M059J (cell line): ENCODE results near the gene CMTM4. TPM values are rescaled to one million over a fixed set of nuclear protein-coding genes. Genes with fewer than 3 reads are reported as not detected.

Experiments
- DNase-seq: peaks from one replicate; pipeline ENCODE4 v3.0.0-alpha.2; 2012; ENCODE audit warnings: low read depth
- total RNA-seq: library from RNA; depleted of rRNA; stranded (reverse); fragments of >200 nt; shearing (Covaris generic); gene quantifications from 2 replicates; pipeline ENCODE4 v1.2.3, GENCODE V29; 2014; rRNA removed

Gene CMTM4
- total RNA-seq: 15.2 and 18.4 TPM in 2 replicates

DNA sequence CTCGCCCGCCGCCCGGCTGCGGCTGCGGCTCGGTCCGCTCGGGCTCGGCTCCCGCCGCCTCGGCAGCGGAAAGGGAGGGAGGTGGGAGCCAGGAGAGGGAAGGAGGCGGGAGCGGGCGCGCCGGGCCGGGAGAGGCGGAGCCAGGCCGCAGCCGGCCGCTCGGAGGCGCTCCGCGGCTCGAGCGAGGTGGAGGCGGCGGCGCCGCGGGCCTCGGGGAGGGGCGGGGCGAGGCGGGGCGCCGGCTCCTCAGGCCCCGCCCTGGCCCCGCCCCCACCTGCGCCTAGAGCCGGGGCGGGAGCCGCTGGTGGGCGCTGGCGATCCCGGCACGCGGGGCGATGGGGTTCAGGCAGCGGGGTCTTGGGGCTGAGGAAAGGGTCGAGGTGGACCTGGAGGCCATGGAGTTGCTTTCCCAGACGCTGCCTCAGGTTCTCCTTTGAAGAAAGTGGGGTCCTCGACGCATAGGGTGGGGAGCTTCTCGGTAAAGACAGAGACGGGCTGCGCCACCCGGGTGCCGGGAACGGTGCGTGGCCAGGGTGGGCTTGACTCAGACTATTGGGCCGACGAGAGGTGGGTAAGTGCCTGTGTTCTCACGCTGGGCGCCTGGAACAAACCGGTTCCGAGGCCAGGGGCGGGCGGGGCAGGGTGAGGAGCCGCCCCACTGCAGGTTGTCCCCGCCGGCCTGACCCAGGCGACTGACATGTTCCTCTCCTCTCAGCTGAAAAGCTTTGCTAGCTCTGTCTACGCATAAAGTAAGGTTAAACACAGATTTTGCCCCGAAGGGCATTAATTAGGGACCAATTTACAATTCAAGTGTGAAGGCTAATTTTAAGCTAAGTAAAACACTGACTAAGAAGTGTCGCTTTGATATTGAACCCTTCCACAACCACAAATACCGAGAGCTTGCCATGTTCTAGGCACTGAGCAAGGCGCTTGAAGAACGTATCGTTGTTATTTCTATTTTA is at the start of gene CMTM4:
CMTM4 (minus strand) TSS at position 75 of the 962 bp plus-strand sequence. CDS start 218 bp downstream, outside the sequence.
- peak; percentile 83 for DNase-seq

DNA sequence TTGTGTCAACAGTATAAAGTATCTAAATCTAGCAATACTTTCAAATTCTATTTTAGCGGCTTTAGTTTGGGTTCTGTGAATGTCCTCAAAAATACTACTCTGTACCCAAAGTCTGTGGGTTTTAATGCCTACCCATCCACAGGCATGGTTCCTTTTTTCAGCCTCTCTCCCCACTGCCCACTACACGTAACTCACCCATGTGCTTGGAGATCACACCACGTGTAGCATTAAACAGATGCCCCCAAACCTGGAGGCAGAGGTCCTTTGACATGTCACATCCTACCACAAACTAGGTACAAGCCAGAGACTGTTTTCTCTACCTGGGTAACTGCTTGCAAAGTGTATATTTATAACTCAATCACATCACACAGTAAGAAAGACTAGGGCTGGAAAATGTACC is 49.5 kb upstream of the CMTM4 start:
- no peak for DNase-seq

DNA sequence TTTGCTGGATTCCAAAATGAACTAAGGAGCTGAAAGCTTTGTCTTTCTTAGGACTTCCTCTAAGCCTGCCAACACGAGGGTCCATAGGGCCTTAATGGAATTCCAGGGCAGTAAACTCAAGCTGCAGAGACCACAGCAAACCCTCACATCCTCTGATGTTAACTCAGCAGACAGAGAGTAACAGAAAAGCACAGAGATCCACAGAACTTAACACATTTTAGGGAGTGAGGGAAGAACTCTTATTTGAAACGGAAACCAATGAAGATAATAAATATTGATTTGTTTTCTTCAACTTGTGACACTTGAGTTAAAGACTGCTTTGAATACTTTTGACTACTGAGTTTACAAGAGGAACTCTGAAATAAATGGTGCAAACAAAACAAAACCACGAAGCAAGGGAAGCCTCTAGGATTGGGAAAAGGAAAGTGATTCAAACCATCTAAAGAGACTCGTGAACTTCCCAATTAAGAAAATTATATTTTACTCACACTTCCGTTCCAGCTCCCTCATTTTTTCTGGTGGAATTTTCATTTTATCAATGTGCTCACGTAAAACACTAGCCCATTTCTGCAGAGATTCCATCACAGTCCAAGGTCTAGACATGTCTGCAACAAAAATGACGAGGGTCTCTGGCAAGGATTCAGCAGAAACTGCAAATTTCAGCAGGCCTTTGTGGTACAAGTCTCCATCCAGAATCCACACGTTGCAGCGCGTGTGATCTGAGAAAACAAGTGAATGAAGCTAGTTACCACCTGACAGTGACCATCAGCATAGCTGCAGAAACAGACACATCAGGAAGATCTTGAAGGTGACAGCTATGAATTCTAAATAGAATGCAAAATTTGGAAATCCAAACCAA is 45.6 kb upstream of the CMTM4 start:
- DNase-seq: peak; percentile 35

DNA sequence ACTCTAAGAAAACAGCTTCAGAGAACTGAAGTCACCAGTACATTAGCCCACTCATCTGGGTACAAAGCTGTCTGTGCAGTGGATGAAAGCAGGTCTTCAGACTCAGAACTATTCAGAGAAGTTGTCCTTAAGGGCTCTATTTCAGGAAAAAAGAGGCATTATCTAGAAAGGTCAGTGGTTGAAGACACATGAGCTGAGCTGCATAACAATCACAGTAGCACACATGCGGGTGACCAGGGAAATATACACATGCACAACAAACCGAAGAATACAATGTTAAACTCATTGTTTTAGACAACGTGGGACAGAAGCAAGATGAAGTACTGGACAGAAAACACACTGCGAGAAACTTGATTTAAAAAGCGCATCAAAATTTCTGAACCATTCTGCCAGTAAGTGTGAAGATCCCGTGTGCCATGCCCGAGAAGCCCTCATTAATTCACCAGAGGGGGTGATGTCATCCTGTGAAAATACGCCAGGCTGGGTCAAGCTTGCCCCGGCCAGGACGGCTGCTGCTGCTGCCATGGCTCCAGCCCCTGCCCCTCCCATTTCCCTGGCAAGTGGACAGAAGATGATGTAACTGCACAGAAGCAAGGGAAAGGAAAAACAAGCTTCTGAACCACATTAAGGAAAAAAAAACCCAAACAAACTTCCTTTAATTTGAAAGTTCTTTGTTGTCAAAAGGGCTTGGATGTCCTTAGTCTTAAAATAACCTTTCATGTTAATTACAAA is 44.8 kb upstream of the CMTM4 start:
- peak; percentile 95 for DNase-seq

DNA sequence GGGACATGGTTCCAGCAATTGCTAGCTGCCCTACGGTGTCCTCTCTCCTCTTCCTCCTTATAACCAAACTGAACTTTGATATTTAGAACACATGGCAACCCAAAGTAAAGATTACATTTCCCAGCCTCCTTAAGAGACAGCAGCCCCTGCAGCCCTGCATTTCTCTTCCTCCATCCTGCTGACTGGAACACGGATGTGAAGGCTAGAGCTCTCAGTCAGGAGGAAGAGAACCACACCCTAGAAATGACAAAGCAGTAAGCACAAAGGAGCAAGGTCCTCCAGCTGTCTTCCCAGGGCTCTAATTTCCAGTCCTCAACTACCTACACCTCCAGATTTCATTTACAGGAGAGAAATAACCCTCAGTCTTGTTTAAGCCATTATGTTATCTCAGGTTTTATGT is 44.0 kb upstream of the CMTM4 start:
- DNase-seq: no peak

DNA sequence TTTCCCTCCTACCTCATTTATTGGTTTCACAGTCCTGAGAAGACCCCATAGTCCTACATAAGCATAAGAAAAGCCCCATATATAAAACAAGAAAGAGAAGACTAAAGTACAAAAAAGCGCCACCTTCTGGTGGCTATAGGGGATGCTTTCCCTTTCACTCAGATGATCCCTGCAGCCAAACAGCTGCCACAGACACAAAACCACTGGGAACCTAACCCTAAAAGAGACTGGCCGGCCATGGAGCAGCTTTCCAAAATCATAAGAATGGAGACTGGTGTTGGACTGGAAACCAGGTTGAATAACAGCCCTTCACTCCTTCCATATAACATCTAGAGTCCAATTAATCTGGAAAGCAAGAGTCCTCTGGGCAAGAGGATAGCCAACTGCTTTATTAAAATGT is 43.5 kb upstream of the CMTM4 start:
- DNase-seq: peak; percentile 39

DNA sequence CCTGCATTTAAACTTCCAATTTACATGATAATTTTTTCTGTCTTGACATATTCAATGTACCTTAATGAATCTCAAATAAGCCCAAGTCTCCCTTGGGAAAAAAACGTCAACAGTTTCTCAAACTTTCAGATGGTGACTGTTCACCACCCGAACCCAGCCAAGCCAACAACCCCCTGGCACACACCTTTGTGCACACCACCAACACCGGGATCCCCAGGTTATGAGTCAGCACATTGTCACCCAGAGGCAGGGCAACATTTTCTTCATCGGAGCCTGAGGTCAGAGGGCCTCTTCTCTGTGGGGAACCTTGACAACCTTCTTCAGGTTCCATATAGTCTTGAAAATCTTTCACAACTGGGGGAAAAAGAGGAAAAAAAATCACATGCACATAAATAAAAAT is 39.3 kb upstream of the CMTM4 start:
- DNase-seq: peak; percentile 58

DNA sequence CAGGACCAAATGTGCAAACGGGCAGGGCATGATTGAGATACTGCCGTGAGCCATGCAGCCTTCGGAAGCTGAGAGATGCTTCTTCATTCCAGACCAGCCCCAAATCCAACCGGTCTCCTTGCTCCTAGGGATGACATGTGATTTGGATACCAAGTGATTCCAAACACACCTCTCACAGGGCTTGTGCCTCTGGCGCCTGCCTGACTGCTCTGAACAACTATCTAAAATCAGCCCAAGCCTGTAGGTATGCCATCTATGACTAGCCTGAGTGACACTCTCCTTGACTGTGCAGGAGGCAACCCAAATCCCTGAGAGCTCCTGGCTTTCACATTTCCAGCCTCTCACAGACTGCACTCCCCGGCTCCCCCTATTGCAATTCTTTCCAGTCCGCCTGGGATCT is 34.6 kb upstream of the CMTM4 start:
- no peak for DNase-seq

DNA sequence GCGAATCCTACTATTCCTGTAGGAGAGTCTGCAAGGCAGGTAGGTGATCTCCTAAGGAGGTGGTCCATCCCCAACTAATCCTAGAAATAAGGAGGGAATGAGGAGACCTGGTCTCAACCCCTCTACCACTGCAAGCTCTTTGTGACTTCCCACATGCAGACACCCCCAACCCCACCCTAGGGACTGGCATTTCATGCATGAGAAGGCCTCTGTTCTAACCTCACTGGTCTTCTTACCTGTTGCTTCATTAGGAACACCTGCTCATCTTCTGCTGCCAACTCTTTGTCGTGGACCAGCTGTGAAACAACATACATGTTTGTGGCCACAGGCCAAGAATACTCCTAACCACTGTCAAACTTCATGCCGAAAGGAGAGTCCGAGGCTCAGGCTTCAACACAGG is 32.3 kb upstream of the CMTM4 start:
- no peak for DNase-seq

DNA sequence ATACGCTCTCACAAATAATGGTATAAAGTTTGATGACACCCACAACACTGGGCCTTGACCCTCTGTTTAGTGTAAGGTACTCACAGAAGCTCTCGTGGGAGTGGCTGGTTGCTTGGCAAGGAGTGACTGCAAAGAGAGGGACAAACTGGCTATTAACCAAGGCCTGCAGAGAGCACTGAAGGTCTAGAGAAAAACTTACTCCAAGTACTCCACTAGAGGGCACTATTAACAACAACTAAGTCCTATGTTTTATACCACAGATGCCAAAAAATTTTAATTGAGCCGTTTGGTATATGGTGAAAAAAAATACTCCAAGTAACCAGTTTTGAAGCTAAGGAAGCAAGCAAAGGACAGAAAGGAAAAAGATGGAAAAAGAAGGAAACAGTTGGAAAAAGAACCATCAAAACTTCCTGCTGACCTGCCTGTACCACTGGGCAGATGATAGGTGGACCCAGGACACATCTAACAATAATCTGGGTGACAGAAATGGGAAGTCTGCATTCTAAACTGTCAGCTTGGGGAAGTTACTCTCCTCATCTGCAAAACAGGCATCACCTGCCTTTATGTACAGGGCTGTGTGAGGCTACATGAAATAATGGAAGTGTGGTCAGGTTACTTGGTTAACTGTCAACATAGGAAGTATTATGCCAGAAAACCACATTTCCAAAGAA is 31.7 kb upstream of the CMTM4 start:
- DNase-seq: peak; percentile 67

DNA sequence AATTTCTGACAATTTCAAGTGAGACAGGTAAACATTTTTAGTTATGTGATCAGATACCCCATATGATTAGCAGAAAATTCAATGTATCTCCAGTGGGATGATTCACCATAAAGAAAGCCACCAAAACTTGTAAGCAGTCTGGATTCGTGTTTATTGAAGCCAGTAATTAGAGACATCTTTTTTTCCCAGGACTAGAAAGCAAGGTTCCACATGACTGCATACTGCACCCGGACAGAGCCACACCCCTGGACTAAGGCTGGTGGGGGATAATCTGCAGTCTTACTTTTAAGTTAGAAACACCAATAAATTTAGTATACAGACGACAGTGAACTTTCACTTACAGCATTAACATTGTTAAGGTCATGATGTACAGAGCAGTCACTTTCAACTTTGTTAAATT is 24.2 kb upstream of the CMTM4 start:
- DNase-seq: no peak

DNA sequence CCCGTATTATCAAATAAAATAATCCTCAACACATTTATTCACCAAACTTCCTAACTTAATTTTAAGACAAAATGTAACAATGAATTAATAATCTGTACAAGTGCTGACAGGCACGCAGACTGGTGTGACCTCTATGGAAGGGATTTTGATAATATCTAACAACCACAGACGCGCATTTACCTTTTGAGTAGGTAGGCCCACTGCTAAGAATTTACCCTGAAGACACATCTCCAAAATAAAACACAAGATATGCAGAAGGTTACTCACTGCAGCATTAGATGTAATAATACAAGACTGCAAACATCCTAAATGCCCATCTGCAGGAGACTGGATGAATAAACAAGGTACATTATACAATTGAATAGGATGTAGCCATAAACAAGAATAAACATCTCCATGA is 22.7 kb upstream of the CMTM4 start:
- DNase-seq: no peak

DNA sequence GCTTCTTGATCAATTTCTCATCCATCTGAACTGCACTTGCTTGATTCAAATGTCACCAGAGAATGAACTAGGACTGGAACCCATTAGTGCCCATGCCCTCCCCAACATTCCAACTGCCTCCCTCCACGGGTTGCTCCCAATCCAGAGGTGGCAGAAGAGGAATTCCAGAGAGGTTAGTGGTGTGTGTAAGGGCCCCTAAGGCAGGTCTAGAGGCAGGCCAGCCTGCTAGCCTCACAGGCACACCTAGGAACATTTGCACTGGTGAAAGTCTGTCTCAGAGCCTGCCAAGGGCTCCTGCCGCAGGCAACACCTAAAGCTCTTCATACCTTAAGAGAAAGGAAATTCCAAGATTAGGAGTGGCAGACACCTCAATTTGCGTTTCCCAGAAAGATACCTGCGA is 21.2 kb upstream of the CMTM4 start:
- DNase-seq: no peak

DNA sequence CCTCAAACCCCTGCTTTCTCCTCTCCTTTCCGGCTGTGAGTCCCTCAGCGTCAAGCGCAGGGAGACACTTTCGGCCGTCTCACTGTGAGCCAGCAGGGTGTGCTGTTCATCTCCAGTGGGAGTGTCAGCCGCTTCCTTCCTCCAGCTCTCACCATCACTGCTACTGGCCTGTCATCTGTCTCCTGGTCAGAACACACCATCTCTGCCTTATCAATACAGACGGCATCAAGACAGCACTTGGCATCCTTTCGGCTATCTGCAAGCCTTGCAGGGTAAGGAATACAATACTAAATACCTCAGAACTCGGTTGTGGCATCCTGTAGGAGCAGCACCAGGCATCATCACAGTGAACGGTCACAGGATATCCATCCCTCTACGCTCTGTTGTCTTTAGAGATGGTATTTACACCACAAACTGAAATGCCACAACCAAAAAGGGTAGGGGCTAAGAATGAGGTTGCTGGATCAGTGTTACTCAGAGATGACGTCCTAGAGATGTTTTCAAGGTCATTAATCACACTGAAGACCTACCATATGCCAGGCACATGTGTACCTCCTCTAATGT is 20.7 kb upstream of the CMTM4 start:
- peak; percentile 43 for DNase-seq

DNA sequence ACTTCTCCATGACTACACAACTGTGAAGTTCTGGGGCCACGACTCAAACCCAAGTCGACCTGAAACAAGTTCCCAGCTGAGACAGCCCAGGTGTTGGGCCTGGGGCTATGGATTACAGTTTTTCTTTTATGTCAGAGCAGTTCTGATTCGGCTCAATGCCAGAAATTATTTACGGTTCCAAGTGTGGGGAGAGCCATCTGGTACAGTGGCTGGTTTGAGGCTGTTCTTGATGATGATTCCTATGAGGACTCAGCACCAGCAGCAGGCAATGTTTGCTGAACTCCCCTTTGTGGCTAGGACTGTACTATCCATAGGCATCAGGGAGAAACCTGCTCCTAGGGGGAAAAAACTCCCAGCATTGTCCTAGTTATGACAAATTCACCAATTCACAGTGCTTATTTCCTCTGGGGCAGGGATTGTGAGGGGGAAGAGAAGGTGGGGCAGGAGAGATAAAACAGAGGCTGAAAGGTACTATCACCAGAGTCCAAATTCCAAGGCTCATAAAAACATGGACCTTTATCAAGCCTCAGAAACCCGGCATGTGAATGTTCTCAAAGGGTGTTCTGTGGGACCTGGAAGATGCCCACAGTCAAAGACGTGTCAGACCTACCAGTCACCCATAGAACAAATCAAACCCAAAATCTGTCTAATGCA is 18.2 kb upstream of the CMTM4 start:
- peak; percentile 63 for DNase-seq

DNA sequence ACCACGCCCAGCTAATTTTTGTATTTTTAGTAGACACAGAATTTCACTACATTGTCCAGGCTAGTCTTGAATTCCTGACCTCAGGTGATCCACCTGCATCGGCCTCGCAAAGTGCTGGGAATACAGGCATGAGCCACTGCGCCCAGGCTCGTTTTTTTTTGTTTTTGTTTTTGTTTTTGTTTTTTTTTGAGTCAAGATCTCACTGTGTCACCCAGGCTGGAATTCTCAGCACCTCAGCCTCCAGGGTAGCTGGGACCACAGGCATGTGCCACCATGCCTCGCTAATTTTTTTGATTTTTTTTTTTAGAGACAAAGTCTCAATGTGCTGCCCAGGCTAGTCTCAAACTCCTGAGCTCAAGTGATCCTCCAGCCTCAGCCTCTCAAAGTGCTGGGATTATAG is 17.5 kb upstream of the CMTM4 start:
- DNase-seq: no peak

DNA sequence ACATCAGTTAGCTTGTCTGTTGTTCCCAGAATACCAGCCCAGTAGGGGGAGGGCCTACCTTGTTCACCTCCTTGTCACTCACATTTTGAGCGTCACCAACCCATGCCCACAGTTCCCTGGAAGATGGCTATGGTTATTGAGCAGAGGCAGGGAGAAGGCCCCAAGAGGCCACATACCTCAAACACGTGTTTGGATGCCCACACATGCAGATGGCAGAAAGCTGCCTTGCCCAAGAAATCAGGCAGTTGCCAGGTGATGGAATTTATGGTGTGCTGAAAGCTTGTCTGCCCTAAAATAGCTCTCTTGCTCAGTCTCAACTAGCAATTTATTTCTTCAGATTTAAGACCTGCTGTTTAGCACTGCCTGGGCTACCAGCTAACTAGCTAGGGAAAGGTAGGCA is 16.5 kb upstream of the CMTM4 start:
- DNase-seq: no peak

DNA sequence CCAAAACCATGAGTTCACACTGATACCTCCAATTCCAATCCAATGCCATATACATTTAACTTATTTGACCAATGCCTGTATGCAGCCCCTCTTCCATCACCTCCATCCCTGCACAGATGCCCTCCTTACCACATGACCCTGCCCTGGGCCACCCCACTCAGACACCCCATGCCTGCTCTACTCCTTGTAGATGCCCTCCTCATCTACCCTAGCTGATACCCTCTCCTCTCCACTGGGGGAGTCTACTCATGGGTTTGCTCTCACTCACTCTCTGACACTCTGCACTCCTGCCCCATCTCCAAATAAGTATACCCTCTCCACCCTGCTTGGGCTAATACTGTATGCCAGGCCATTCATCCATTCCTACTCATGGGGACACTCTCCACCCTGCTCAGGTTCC is 16.0 kb upstream of the CMTM4 start:
- no peak for DNase-seq

DNA sequence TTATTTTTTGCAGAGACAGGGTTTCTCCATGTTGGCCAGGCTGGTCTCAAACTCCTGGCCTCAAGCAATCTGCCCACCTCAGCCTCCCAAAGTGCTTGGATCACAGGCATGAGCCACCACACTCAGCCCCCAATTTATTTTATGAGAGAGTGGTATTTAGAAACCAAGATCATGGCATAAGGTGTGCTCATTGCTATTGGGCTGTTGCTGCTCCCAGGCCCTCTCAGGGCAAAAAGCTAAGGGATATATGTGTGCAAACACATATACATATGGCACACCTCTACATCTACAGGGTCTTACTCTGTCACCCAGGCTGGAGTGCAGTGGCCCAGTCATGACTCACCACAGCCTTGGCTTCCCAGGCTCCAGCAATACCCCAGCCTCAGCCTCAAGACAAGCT is 15.0 kb upstream of the CMTM4 start:
- DNase-seq: no peak

DNA sequence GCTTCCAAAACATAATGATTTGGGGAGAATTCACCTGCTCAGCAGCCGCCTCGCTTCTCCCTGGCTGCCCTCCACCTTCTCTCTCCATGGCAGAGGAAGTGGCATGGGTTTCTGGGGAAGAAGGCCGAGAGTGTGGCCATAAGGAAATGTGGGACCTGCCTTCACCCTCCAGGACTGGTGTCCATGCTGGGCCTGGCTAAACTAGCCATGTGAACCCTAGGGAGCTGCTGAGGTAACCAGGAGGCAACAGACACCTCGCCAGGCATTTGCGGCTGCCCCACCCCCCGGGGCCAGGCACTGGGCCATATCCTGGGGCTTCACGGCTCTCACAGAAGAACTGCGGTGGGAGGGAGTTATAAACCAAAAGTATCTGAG is 9.9 kb upstream of the CMTM4 start:
- peak; percentile 79 for DNase-seq
